Gastroesophageal sphincter (tissue), 3 donors: ENCODE results near the gene OPCML.

Experiments used
- EP300 ChIP-seq: sonication (generic); formaldehyde crosslinking; IDR thresholded peaks from one replicate; pipeline ENCODE4 v1.6.1; 2017; ENCODE audit warnings: antibody characterized with exemption, mild to moderate bottlenecking
- POLR2A ChIP-seq, 2 donors: fragments of 450-650 bp; IDR thresholded peaks; one replicate each; pipeline ENCODE4 v1.6.1; 2017; ENCODE audit warnings: antibody characterized with exemption in 2 of 2, mild to moderate bottlenecking in 2 of 2, moderate library complexity in 1 of 2
- POLR2AphosphoS5 ChIP-seq: sonication (generic); formaldehyde crosslinking; IDR thresholded peaks from one replicate; pipeline ENCODE4 v1.6.1; 2017; ENCODE audit warnings: antibody characterized with exemption
- TF ChIP-seq, protein P1 (sequence below), 4 experiments: fragments of 200-600 bp in 2 of 4; fragments of 450-650 bp in 2 of 4; sonication (generic) in 1 of 4; IDR thresholded peaks; one replicate each; pipeline ENCODE4 v1.5.1; 2017 to 2019; ENCODE audit warnings: antibody characterized with exemption in 4 of 4, mild to moderate bottlenecking in 2 of 4, moderate library complexity in 2 of 4

GRCh38 chr11:133263332-133263731, 269.0 kb downstream of the OPCML start:
- TF ChIP-seq POLR2A (IDR thresholded peaks at IDR 0.05) (no peak), EP300 (no peak), POLR2AphosphoS5 (no peak)
- TF ChIP-seq, protein P1, sequence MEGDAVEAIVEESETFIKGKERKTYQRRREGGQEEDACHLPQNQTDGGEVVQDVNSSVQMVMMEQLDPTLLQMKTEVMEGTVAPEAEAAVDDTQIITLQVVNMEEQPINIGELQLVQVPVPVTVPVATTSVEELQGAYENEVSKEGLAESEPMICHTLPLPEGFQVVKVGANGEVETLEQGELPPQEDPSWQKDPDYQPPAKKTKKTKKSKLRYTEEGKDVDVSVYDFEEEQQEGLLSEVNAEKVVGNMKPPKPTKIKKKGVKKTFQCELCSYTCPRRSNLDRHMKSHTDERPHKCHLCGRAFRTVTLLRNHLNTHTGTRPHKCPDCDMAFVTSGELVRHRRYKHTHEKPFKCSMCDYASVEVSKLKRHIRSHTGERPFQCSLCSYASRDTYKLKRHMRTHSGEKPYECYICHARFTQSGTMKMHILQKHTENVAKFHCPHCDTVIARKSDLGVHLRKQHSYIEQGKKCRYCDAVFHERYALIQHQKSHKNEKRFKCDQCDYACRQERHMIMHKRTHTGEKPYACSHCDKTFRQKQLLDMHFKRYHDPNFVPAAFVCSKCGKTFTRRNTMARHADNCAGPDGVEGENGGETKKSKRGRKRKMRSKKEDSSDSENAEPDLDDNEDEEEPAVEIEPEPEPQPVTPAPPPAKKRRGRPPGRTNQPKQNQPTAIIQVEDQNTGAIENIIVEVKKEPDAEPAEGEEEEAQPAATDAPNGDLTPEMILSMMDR (IDR thresholded peaks at IDR 0.05), result no peak
